ENCODE data around the gene STMN3. TPM values are rescaled to one million over a fixed set of nuclear protein-coding genes. Genes with fewer than 3 reads are reported as not detected.

STMN3 gene
- total and polyA plus RNA-seq, 3 donors from 2014 or later: 8.4 to 16.5 (median 15.1) TPM

GRCh38 chr20:63697357-63697867 lies 44.2 kb upstream of the STMN3 start:
- H3K27me3 ChIP-seq: no peaks in the 10 kb centered on the region
- no peak for TF ChIP-seq POLR2A (IDR thresholded peaks at IDR 0.05)
- no peak for TF ChIP-seq CTCF (IDR thresholded peaks at IDR 0.05)
- intact Hi-C loops (cut with DNase I; ENCODE audit: low total_unique reads): no loop called here
- no peaks in the 10 kb centered on the region for H3K9me3 ChIP-seq
- 61 to 78% methylated on average over 4 to 7 of the region's 7 CpGs for WGBS, 2 donors
- H3K27ac ChIP-seq: no peak overlapping the region
- no peak overlapping the region for H3K4me3 ChIP-seq
- H3K36me3 ChIP-seq (ENCODE audit: low read depth, missing control alignments): no peaks in the 10 kb centered on the region
- peaks cover 19% of the 10 kb centered on the region for H3K4me1 ChIP-seq
- no peak for DNase-seq

- Histone ChIP-seq H3K27me3 (no peaks in the 10 kb centered on the region), H3K27ac (no peak within 1 kb of the TSS), H3K4me1 (peaks cover 19% of the 10 kb centered on the region), H3K36me3 (ENCODE audit: low read depth, missing control alignments) (no peaks in the 10 kb centered on the region), H3K4me3 (no peak within 1 kb of the TSS), H3K9me3 (no peaks in the 10 kb centered on the region)
- intact Hi-C loops (cut with DNase I; ENCODE audit: low total_unique reads): no loop called here
- no peak for DNase-seq
- WGBS, 2 donors: 69 to 70% methylated on average over 24 to 52 of the region's 52 CpGs
- TF ChIP-seq CTCF (IDR thresholded peaks at IDR 0.05): no peak
- no peak for TF ChIP-seq POLR2A (IDR thresholded peaks at IDR 0.05)
Observed at GRCh38 chr20:63696628-63697356, 43.6 kb upstream of the STMN3 start, which contains the start of gene TNFRSF6B. Gene TNFRSF6B (plus strand): TSS chr20:63696652. CDS start chr20:63696768, 116 bp downstream.

GRCh38 chr20:63696306-63696627 lies 43.0 kb upstream of the STMN3 start:
- H3K36me3 ChIP-seq (ENCODE audit: low read depth, missing control alignments): no peaks in the 10 kb centered on the region
- H3K4me1 ChIP-seq: peaks cover 19% of the 10 kb centered on the region
- no peaks in the 10 kb centered on the region for H3K9me3 ChIP-seq
- DNase-seq: no peak
- H3K27ac ChIP-seq: no peak overlapping the region
- no peak overlapping the region for H3K4me3 ChIP-seq
- WGBS, 2 donors: 59% methylated on average over 6 of the region's 6 CpGs; no CpG with 5 or more reads in 1 of the 2 donors
- H3K27me3 ChIP-seq: no peaks in the 10 kb centered on the region
- intact Hi-C loops (cut with DNase I; ENCODE audit: low total_unique reads): no loop called here
- TF ChIP-seq CTCF (IDR thresholded peaks at IDR 0.05) (no peak), POLR2A (IDR thresholded peaks at IDR 0.05) (no peak)

GRCh38 chr20:63695424-63696305 lies 42.4 kb upstream of the STMN3 start:
- WGBS, 2 donors: 76 to 80% methylated on average over 10 to 24 of the region's 25 CpGs
- TF ChIP-seq POLR2A (IDR thresholded peaks at IDR 0.05) (no peak), CTCF (IDR thresholded peaks at IDR 0.05) (no peak)
- Histone ChIP-seq H3K27ac (no peak overlapping the region), H3K4me1 (peaks cover 16% of the 10 kb centered on the region), H3K4me3 (no peak overlapping the region), H3K36me3 (ENCODE audit: low read depth, missing control alignments) (no peaks in the 10 kb centered on the region), H3K9me3 (no peaks in the 10 kb centered on the region), H3K27me3 (no peaks in the 10 kb centered on the region)
- no peak for DNase-seq
- intact Hi-C loops (cut with DNase I; ENCODE audit: low total_unique reads): no loop called here

Measured in testis (tissue), 3 donors.